Liver (tissue), 9 donors: ENCODE results near the gene MAP1LC3B2. TPM values are rescaled to one million over a fixed set of nuclear protein-coding genes. Genes with fewer than 3 reads are reported as not detected.

ENCODE experiments used
- DNase-seq: peaks from one replicate; pipeline ENCODE4 v3.0.0-alpha.2; 2017; ENCODE audit warnings: low spot score
- H3K27ac ChIP-seq, 2 donors: one replicate each; pipeline ENCODE4 v1.7.0; 2013; ENCODE audit warnings: inconsistent platforms in 2 of 2, low read length in 2 of 2, control low read depth in 1 of 2, low read depth in 1 of 2, mild to moderate bottlenecking in 1 of 2
- H3K27me3 ChIP-seq, 4 donors: one replicate each; pipeline versions ENCODE4 v1.6.1 to v1.7.0; 2013; ENCODE audit warnings: low read length in 3 of 4, inconsistent platforms in 1 of 4, mild to moderate bottlenecking in 1 of 4, moderate library complexity in 1 of 4; ENCODE audit not compliant: control insufficient read depth in 4 of 4, insufficient read depth in 4 of 4
- H3K36me3 ChIP-seq, 4 donors: one replicate each; pipeline versions ENCODE4 v1.6.1 to v1.7.0; 2013; ENCODE audit warnings: low read length in 3 of 4, mild to moderate bottlenecking in 3 of 4, low read depth in 1 of 4, moderate library complexity in 1 of 4; ENCODE audit not compliant: control insufficient read depth in 4 of 4, insufficient read depth in 3 of 4
- H3K4me1 ChIP-seq, 4 donors: one replicate each; pipeline versions ENCODE4 v1.6.1 to v1.7.0; 2013; ENCODE audit warnings: low read length in 3 of 4, mild to moderate bottlenecking in 3 of 4, moderate library complexity in 1 of 4; ENCODE audit not compliant: control insufficient read depth in 4 of 4, insufficient read depth in 4 of 4
- H3K4me3 ChIP-seq, 3 donors: one replicate each; pipeline versions ENCODE4 v1.6.1 to v1.7.0; 2013; ENCODE audit warnings: low read length in 3 of 3, control low read depth in 1 of 3, low read depth in 1 of 3, mild to moderate bottlenecking in 1 of 3
- H3K9ac ChIP-seq, 2 donors: one replicate each; pipeline ENCODE4 v1.7.0; 2013; ENCODE audit warnings: low read length in 2 of 2, mild to moderate bottlenecking in 2 of 2, moderate library complexity in 2 of 2, control low read depth in 1 of 2, low read depth in 1 of 2
- H3K9me3 ChIP-seq, 4 donors: one replicate each; pipeline versions ENCODE4 v1.6.1 to v1.7.0; 2013; ENCODE audit warnings: low read length in 3 of 4; ENCODE audit not compliant: control insufficient read depth in 4 of 4
- CTCF ChIP-seq: fragments of 150-350 bp; IDR thresholded peaks from 2 replicates; pipeline ENCODE4 v1.5.1; 2017; ENCODE audit warnings: improper control_type of control experiment, low read depth, low read length; ENCODE audit not compliant: missing input control
- EGR1 ChIP-seq, 2 donors: IDR thresholded peaks; 2 replicates each; pipeline ENCODE4 v1.6.1; 2016 to 2018; ENCODE audit warnings: antibody characterized with exemption in 2 of 2, low read depth in 2 of 2
- FOXA1 ChIP-seq: IDR thresholded peaks from 2 replicates; pipeline ENCODE4 v1.6.1; 2016; ENCODE audit warnings: antibody characterized with exemption
- FOXA2 ChIP-seq: IDR thresholded peaks from 2 replicates; pipeline ENCODE4 v1.6.1; 2016; ENCODE audit warnings: antibody characterized with exemption
- HNF4A ChIP-seq, 2 donors: conservative IDR thresholded peaks; 2 replicates each; pipeline ENCODE4 v1.6.1; 2016; ENCODE audit warnings: antibody characterized with exemption in 2 of 2, mild to moderate bottlenecking in 2 of 2
- HNF4G ChIP-seq: IDR thresholded peaks from 2 replicates; pipeline ENCODE4 v1.6.1; 2016; ENCODE audit warnings: antibody characterized with exemption
- JUND ChIP-seq, 2 donors: IDR thresholded peaks; 2 replicates each; pipeline ENCODE4 v1.6.1; 2016; ENCODE audit warnings: antibody characterized with exemption in 2 of 2
- NR2F2 ChIP-seq: IDR thresholded peaks from 2 replicates; pipeline ENCODE4 v1.6.1; 2016; ENCODE audit warnings: antibody characterized with exemption
- RAD21 ChIP-seq, 2 donors: IDR thresholded peaks; 2 replicates each; pipeline ENCODE4 v1.6.1; 2016; ENCODE audit warnings: antibody characterized with exemption in 2 of 2, mild to moderate bottlenecking in 2 of 2
- RXRA ChIP-seq, 2 donors: IDR thresholded peaks; 2 replicates each; pipeline ENCODE4 v1.6.1; 2017 to 2018; ENCODE audit warnings: antibody characterized with exemption in 2 of 2, mild to moderate bottlenecking in 1 of 2
- SP1 ChIP-seq: IDR thresholded peaks from 2 replicates; pipeline ENCODE4 v1.6.1; 2018; ENCODE audit warnings: antibody characterized with exemption, mild to moderate bottlenecking
- TAF1 ChIP-seq: conservative IDR thresholded peaks from 2 replicates; pipeline ENCODE4 v1.6.1; 2016; ENCODE audit warnings: antibody characterized with exemption, mild to moderate bottlenecking
- YY1 ChIP-seq: IDR thresholded peaks from 2 replicates; pipeline ENCODE4 v1.6.1; 2016; ENCODE audit warnings: antibody characterized with exemption, mild to moderate bottlenecking
- WGBS: extraction: QIAGEN DNeasy Blood & Tissue Kit; methylation state at CpG from one replicate; pipeline ENCODE4 v1.1.7; 2013; 5-methylcytosine and 5-hydroxymethylcytosine counted together
- polyA plus RNA-seq, 2 donors: library from polyadenylated mRNA; stranded (reverse) in 1 of 2; unstranded in 1 of 2; fragments of 200-250 nt in 1 of 2; fragments of >200 nt in 1 of 2; fragmentation: Nextera tagmentation in 1 of 2; extraction: Ambion mirVana in 1 of 2; gene quantifications; one replicate each; pipeline versions ENCODE4 v1.2.1 to v1.2.3, GENCODE V29; 2013 to 2015
- total RNA-seq, 2 donors: library from RNA; depleted of rRNA; stranded (reverse); fragments of >200 nt; gene quantifications; one replicate each; pipeline ENCODE4 v1.2.3, GENCODE V29; 2014
- TF ChIP-seq, protein P1 (sequence below): IDR thresholded peaks from 2 replicates; pipeline ENCODE4 v1.6.1; 2016; ENCODE audit warnings: antibody characterized with exemption
- TF ChIP-seq, protein P2 (sequence below): IDR thresholded peaks from 2 replicates; pipeline ENCODE4 v1.6.1; 2016; ENCODE audit warnings: antibody characterized with exemption
- TF ChIP-seq, protein P3 (sequence below): IDR thresholded peaks from 2 replicates; pipeline ENCODE4 v1.6.1; 2016; ENCODE audit warnings: antibody characterized with exemption
- donor health status: healthy.
- donor health status: healthy.
- donor health status: healthy.
- donor health status: healthy.
- donor health status: healthy.

The MAP1LC3B2 gene
- total and polyA plus RNA-seq, 4 donors: 1.3 to 7.7 TPM; not detected in 2

- WGBS: 2% methylated on average over 32 of the region's 32 CpGs
- Histone ChIP-seq H3K9me3 (no peaks in the 10 kb centered on the region), H3K4me3 (peak overlapping the region in 2 of 3 donors; percentile 64 to 68), H3K27me3 (no peaks in the 10 kb centered on the region), H3K36me3 (no peaks in the 10 kb centered on the region), H3K27ac (peak overlapping the region in 1 of 2 donors; percentile 49), H3K4me1 (peaks cover 5 to 20% (median 14%) of the 10 kb centered on the region in 4 donors), H3K9ac (no peak overlapping the region)
- peak; percentile 87 for DNase-seq
- no peak for TF ChIP-seq TAF1
- TF ChIP-seq, protein P1, sequence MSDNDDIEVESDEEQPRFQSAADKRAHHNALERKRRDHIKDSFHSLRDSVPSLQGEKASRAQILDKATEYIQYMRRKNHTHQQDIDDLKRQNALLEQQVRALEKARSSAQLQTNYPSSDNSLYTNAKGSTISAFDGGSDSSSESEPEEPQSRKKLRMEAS: no peak
- TF ChIP-seq HNF4A (conservative IDR thresholded peaks at IDR 0.05): no peak
- TF ChIP-seq EGR1 (IDR thresholded peaks at IDR 0.05; ENCODE audit: low read depth in 2 of 2): no peak
- no peak for TF ChIP-seq NR2F2
- no peak for TF ChIP-seq JUND (IDR thresholded peaks at IDR 0.05)
- TF ChIP-seq CTCF: no peak
- no peak for TF ChIP-seq SP1
- TF ChIP-seq, protein P2, sequence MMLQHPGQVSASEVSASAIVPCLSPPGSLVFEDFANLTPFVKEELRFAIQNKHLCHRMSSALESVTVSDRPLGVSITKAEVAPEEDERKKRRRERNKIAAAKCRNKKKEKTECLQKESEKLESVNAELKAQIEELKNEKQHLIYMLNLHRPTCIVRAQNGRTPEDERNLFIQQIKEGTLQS: no peak
- TF ChIP-seq RXRA (IDR thresholded peaks at IDR 0.05): no peak
- no peak for TF ChIP-seq RAD21 (IDR thresholded peaks at IDR 0.05)
- TF ChIP-seq HNF4G: no peak
- TF ChIP-seq FOXA2: no peak
Observed at GRCh38 chr12:116533343-116534251, 25.6 kb upstream of the MAP1LC3B2 start.

DNA sequence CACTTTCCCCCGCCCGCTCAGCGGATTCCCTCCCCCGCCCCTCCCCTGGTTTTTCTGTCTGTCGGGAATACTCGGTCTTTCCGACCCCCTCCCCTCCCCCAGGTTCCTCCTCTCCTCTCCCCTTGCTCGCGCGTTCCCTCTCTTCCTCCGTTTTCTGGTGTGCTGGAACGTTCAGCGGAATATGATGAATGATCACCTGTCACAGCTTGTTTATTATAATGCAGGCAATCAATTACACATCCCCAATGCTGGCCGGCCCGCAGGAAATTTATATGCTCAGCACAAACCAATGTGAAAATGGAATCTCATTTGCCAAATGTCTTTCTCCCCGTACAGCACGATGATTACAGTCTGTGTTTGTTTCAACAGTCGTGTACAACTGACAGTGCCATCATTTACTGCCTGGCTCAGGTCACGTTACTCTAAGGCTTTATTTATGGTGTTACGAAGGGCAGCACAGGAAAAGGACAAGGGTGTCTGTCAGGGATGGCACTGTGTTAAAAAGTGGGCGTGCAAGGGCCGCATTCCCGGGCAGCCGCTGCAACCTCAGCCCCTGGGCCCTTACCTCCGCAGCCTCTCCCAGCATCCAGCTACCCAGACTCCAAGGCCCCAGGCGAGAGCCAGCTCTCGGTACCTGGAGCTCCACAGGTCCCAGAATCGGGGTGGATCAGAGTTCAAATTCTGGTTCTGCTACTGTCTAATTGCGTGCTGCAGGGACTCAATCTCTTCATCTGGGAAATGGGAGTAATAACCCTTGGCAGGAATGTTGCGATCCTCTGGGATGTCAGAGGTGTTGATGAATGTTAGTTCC, 24.7 kb upstream of the MAP1LC3B2 start:
- Histone ChIP-seq H3K36me3 (no peaks in the 10 kb centered on the region), H3K9ac (no peak overlapping the region), H3K9me3 (no peaks in the 10 kb centered on the region), H3K4me3 (peak overlapping the region; percentile 7 to 68 (median 64)), H3K4me1 (peaks cover 5 to 16% (median 12%) of the 10 kb centered on the region in 4 donors), H3K27me3 (no peaks in the 10 kb centered on the region), H3K27ac (peak overlapping the region in 1 of 2 donors; percentile 8)
- DNase-seq: no peak
- WGBS: 19% methylated on average over 30 of the region's 30 CpGs
- TF ChIP-seq YY1 (no peak), FOXA1 (no peak), FOXA2 (no peak), CTCF (no peak)
- TF ChIP-seq, protein P3, sequence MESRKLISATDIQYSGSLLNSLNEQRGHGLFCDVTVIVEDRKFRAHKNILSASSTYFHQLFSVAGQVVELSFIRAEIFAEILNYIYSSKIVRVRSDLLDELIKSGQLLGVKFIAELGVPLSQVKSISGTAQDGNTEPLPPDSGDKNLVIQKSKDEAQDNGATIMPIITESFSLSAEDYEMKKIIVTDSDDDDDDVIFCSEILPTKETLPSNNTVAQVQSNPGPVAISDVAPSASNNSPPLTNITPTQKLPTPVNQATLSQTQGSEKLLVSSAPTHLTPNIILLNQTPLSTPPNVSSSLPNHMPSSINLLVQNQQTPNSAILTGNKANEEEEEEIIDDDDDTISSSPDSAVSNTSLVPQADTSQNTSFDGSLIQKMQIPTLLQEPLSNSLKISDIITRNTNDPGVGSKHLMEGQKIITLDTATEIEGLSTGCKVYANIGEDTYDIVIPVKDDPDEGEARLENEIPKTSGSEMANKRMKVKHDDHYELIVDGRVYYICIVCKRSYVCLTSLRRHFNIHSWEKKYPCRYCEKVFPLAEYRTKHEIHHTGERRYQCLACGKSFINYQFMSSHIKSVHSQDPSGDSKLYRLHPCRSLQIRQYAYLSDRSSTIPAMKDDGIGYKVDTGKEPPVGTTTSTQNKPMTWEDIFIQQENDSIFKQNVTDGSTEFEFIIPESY: no peak
